Upper lobe of left lung (tissue), 6 donors: ENCODE results near the gene SGCA. TPM values are rescaled to one million over a fixed set of nuclear protein-coding genes. Genes with fewer than 3 reads are reported as not detected.

ENCODE experiments used
- ATAC-seq, 2 donors: fragments of 200-7000 bp; cut with Tn5 transposase; one replicate each; pipeline ENCODE4 v1.9.1; 2022; ENCODE audit warnings: mild to moderate bottlenecking in 2 of 2, moderate library complexity in 2 of 2; ENCODE audit not compliant: low FRiP score in 2 of 2
- DNase-seq, 2 donors: peaks; one replicate each; pipeline ENCODE4 v3.0.0-alpha.2; 2019 to 2020
- H3K27ac ChIP-seq, 4 donors: fragments of 200-600 bp; sonication (generic); one replicate each; pipeline ENCODE4 v1.5.1; 2016 to 2019
- H3K27me3 ChIP-seq, 4 donors: fragments of 200-600 bp; sonication (generic); one replicate each; pipeline ENCODE4 v1.5.1; 2017 to 2019
- H3K36me3 ChIP-seq, 4 donors: fragments of 200-600 bp; sonication (generic); one replicate each; pipeline ENCODE4 v1.5.1; 2016 to 2019
- H3K4me1 ChIP-seq, 4 donors: fragments of 200-600 bp; sonication (generic); one replicate each; pipeline ENCODE4 v1.5.1; 2018 to 2019
- H3K4me3 ChIP-seq, 4 donors: fragments of 200-600 bp; sonication (generic); one replicate each; pipeline ENCODE4 v1.5.1; 2017 to 2019; ENCODE audit warnings: mild to moderate bottlenecking in 2 of 4, moderate library complexity in 1 of 4
- H3K9me3 ChIP-seq, 4 donors: fragments of 200-600 bp; sonication (generic); one replicate each; pipeline ENCODE4 v1.5.1; 2018 to 2019
- EP300 ChIP-seq, 4 donors: sonication (generic); formaldehyde crosslinking; IDR thresholded peaks; one replicate each; pipeline ENCODE4 v1.5.1; 2017; ENCODE audit warnings: antibody characterized with exemption in 4 of 4, control low read depth in 2 of 4
- POLR2A ChIP-seq, 4 donors: fragments of 450-650 bp; IDR thresholded peaks; one replicate each; pipeline ENCODE4 v1.5.1; 2016 to 2017; ENCODE audit warnings: antibody characterized with exemption in 4 of 4, mild to moderate bottlenecking in 2 of 4
- POLR2AphosphoS5 ChIP-seq, 2 donors: sonication (generic); formaldehyde crosslinking; IDR thresholded peaks; one replicate each; pipeline ENCODE4 v1.5.1; 2017; ENCODE audit warnings: antibody characterized with exemption in 2 of 2
- WGBS, 2 donors: methylation state at CpG; one replicate each; pipeline ENCODE4 v1.1.5; 2017 to 2018; 5-methylcytosine and 5-hydroxymethylcytosine counted together
- total RNA-seq, 6 donors: library from RNA; depleted of rRNA in 4 of 6; stranded (reverse); fragments of >200 nt in 4 of 6; gene quantifications; one replicate each; pipeline versions ENCODE4 v1.1.0 to v1.2.1, GENCODE V29; 2016 to 2021
- TF ChIP-seq, protein P1 (sequence below), 6 experiments: fragments of 450-650 bp in 4 of 6; fragments of 200-600 bp in 2 of 6; sonication (generic) in 2 of 6; IDR thresholded peaks; one replicate each; pipeline ENCODE4 v1.5.1; 2016 to 2019; ENCODE audit warnings: antibody characterized with exemption in 6 of 6
- donor health status: DM: no; HTN: no; CAD: no; lungs with moderate emphysema.
- donor health status: DM: no; HTN: yes; CAD: no; lungs with severe emphysema.

Gene SGCA
- total RNA-seq, 6 donors from 2014 or later, result 1.6 to 19.7 (median 14.1) TPM

DNA sequence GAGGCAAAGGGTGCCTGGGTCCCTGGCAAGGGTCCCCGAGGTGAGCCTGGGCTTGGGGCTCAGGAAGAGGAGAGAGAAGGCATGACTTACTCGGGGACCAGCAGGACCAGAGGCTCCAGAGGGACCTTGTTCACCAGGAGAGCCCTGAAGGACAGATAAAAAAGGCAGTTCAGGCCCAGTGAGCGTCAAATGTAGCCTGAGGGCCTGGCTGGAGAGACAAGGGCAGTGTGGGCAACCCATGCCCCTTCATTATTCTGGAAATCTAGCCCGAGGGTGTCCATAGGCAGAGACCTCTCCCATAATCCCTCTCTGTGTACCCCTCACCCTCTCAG lies 21.6 kb downstream of the SGCA start:
- peaks cover 0 to 60% (median 32%) of the 10 kb centered on the region in 4 donors for H3K36me3 ChIP-seq
- H3K27me3 ChIP-seq, result no peaks in the 10 kb centered on the region
- no peak overlapping the region for H3K4me3 ChIP-seq
- no peaks in the 10 kb centered on the region for H3K9me3 ChIP-seq
- DNase-seq, result no peak
- peaks cover 6 to 11% (median 9%) of the 10 kb centered on the region in 4 donors for H3K4me1 ChIP-seq
- H3K27ac ChIP-seq, result no peak overlapping the region
- WGBS, 2 donors, result 78 to 86% methylated on average over 4 of the region's 4 CpGs
- ATAC-seq, result no peak
- no peak for TF ChIP-seq EP300 (IDR thresholded peaks at IDR 0.05)
- no peak for TF ChIP-seq POLR2A (IDR thresholded peaks at IDR 0.05)
- no peak for TF ChIP-seq POLR2AphosphoS5 (IDR thresholded peaks at IDR 0.05)
- TF ChIP-seq, protein P1, sequence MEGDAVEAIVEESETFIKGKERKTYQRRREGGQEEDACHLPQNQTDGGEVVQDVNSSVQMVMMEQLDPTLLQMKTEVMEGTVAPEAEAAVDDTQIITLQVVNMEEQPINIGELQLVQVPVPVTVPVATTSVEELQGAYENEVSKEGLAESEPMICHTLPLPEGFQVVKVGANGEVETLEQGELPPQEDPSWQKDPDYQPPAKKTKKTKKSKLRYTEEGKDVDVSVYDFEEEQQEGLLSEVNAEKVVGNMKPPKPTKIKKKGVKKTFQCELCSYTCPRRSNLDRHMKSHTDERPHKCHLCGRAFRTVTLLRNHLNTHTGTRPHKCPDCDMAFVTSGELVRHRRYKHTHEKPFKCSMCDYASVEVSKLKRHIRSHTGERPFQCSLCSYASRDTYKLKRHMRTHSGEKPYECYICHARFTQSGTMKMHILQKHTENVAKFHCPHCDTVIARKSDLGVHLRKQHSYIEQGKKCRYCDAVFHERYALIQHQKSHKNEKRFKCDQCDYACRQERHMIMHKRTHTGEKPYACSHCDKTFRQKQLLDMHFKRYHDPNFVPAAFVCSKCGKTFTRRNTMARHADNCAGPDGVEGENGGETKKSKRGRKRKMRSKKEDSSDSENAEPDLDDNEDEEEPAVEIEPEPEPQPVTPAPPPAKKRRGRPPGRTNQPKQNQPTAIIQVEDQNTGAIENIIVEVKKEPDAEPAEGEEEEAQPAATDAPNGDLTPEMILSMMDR (IDR thresholded peaks at IDR 0.05), result no peak

DNA sequence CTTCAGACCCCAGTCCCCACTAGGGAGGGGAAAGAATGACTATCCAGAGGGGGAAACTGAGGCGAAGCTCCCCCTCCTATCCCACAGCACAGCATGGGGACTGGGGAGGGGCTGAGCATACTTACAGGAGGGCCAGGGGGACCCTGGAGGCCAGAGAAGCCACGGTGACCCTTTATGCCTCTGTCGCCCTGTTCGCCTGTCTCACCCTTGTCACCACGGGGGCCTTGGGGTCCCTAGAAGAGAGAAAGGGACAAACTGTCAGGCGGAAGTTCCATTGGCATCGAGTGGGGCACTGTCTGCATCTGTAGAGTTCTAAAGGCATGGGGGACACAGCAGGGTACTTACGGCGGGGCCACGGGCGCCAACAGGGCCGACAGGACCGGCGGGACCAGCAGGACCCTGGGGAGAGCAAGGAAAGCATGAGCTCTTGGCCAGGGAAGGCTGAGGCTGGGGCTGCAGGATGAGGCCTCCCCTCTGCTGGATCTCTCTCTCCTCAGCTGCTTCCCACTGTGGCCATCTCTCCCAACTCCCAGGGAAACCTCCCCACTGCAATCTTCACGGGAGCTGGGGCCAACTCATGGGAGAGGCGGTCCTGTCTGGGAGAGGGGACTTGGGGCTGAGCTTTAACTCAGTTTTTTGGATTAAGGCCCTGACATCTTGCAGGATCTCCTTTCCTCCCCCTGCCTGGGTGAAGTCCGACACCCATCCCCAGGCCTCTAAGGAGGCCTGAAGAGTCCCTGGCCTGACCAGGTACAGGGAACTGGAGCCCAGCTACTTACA lies 22.1 kb downstream of the SGCA start:
- H3K4me3 ChIP-seq, result no peak overlapping the region
- ATAC-seq (no peak), DNase-seq (peak in 1 of 2 donors; percentile 54)
- 88 to 92% methylated on average over 9 to 17 of the region's 17 CpGs for WGBS, 2 donors
- no peaks in the 10 kb centered on the region for H3K27me3 ChIP-seq
- no peak overlapping the region for H3K27ac ChIP-seq
- TF ChIP-seq, protein P1 (IDR thresholded peaks at IDR 0.05), result no peak
- TF ChIP-seq POLR2A (IDR thresholded peaks at IDR 0.05) (no peak), POLR2AphosphoS5 (IDR thresholded peaks at IDR 0.05) (no peak), EP300 (IDR thresholded peaks at IDR 0.05) (no peak)
- H3K9me3 ChIP-seq, result no peaks in the 10 kb centered on the region
- peaks cover 0 to 65% (median 34%) of the 10 kb centered on the region in 4 donors for H3K36me3 ChIP-seq
- H3K4me1 ChIP-seq, result peaks cover 6 to 11% (median 9%) of the 10 kb centered on the region in 4 donors

DNA sequence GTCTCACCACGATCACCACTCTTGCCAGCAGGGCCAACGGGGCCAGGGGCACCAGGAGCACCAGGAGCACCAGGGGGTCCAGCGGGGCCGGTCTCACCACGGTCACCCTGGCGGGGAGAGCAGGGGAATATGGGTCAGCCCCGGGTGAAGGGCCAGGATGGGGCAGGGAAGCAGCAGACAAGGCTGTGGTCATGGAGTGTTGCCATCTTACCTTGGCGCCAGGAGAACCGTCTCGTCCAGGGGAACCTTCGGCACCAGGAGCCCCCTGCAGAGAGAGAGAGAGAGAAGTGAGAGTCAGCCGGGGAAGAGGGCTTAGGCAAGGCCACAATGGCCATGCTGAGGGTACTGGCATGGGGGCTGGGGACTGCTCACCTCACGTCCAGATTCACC lies 22.7 kb downstream of the SGCA start:
- WGBS, 2 donors, result 70 to 89% methylated on average over 13 of the region's 13 CpGs
- Histone ChIP-seq H3K4me3 (no peak overlapping the region), H3K9me3 (no peaks in the 10 kb centered on the region), H3K27me3 (no peaks in the 10 kb centered on the region), H3K4me1 (peaks cover 6 to 10% (median 7%) of the 10 kb centered on the region in 4 donors), H3K27ac (no peak overlapping the region), H3K36me3 (peaks cover 0 to 67% (median 35%) of the 10 kb centered on the region in 4 donors)
- TF ChIP-seq POLR2A (IDR thresholded peaks at IDR 0.05) (no peak), POLR2AphosphoS5 (IDR thresholded peaks at IDR 0.05) (no peak), EP300 (IDR thresholded peaks at IDR 0.05) (no peak)
- TF ChIP-seq, protein P1 (IDR thresholded peaks at IDR 0.05), result no peak
- DNase-seq (peak in 1 of 2 donors; percentile 68), ATAC-seq (no peak)

DNA sequence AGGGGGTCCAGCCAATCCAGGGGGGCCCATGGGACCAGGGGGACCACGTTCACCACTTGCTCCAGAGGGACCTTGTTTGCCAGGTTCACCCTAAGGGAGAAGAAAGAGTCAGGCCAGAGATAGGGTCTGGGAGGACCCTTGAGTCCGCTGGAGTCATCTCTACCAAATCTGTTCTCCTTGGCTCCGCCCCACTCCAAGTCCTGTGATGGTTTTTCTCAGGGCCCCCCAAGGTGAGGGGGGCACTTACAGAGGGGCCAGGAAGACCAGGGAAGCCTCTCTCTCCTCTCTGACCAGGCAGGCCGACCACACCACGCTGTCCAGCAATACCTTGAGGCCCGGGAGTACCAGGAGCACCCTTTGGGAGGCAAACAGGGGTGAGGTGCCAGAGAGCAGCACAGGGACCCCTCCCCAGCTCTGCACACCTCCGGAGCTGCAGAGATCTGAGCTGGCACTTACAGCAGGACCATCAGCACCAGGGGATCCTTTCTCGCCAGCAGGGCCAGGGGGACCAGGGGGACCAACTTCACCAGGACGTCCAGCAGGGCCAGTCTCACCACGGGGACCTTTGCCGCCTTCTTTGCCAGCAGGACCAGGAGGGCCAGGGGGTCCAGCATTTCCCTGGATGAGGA lies 23.2 kb downstream of the SGCA start:
- peaks cover 2 to 6% (median 5%) of the 10 kb centered on the region in 4 donors for H3K4me1 ChIP-seq
- WGBS, 2 donors, result 72 to 77% methylated on average over 6 of the region's 11 CpGs
- H3K27ac ChIP-seq, result no peak overlapping the region
- ATAC-seq (no peak), DNase-seq (no peak)
- peaks cover 1 to 72% (median 38%) of the 10 kb centered on the region in 4 donors for H3K36me3 ChIP-seq
- no peaks in the 10 kb centered on the region for H3K27me3 ChIP-seq
- TF ChIP-seq, protein P1 (IDR thresholded peaks at IDR 0.05), result no peak
- H3K9me3 ChIP-seq, result no peaks in the 10 kb centered on the region
- no peak overlapping the region for H3K4me3 ChIP-seq
